Osteoblast (primary cell): ENCODE measurements around the gene MAPT. TPM values are rescaled to one million over a fixed set of nuclear protein-coding genes. Genes with fewer than 3 reads are reported as not detected.

Experiments
- DNase-seq: peaks from one replicate; pipeline ENCODE4 v3.0.0; 2011; ENCODE audit warnings: low spot score, mixed read lengths; ENCODE audit not compliant: insufficient read length; ENCODE audit errors: missing footprints
- H2AFZ ChIP-seq: 2 replicates; pipeline ENCODE4 v1.6.0; 2011; ENCODE audit warnings: mild to moderate bottlenecking, low read length
- H3K27ac ChIP-seq: 2 replicates; pipeline ENCODE4 v1.5.1; 2011; ENCODE audit warnings: mild to moderate bottlenecking, low read depth, low read length, moderate library complexity
- H3K27me3 ChIP-seq: 2 replicates; pipeline ENCODE4 v1.6.0; 2012; ENCODE audit warnings: mild to moderate bottlenecking, control low read depth, inconsistent platforms, low read length, moderate library complexity; ENCODE audit not compliant: insufficient read depth
- H3K36me3 ChIP-seq: 2 replicates; pipeline ENCODE4 v1.5.1; 2011; ENCODE audit warnings: mild to moderate bottlenecking, low read length, control low read depth, moderate library complexity; ENCODE audit not compliant: insufficient read depth
- H3K4me1 ChIP-seq: 2 replicates; pipeline ENCODE4 v1.5.1; 2011; ENCODE audit warnings: mild to moderate bottlenecking, low read length, control low read depth, moderate library complexity; ENCODE audit not compliant: insufficient read depth
- H3K4me2 ChIP-seq: 2 replicates; pipeline ENCODE4 v1.6.0; 2011; ENCODE audit warnings: mild to moderate bottlenecking, low read length; ENCODE audit not compliant: insufficient read depth
- H3K4me3 ChIP-seq: fragments of 200-600 bp; sonication (generic); 3 replicates; pipeline ENCODE4 v1.5.1; 2012; ENCODE audit warnings: mild to moderate bottlenecking, low read length, inconsistent platforms; ENCODE audit not compliant: insufficient read depth
- H3K79me2 ChIP-seq: 2 replicates; pipeline ENCODE4 v1.6.0; 2012; ENCODE audit warnings: mild to moderate bottlenecking, low read length, control low read depth, inconsistent platforms; ENCODE audit not compliant: insufficient read depth
- H3K9me3 ChIP-seq: 2 replicates; pipeline ENCODE4 v1.5.1; 2011; ENCODE audit warnings: low read depth, low read length, control low read depth
- H4K20me1 ChIP-seq: 2 replicates; pipeline ENCODE4 v1.6.0; 2012; ENCODE audit warnings: mild to moderate bottlenecking, low read length, control low read depth; ENCODE audit not compliant: insufficient read depth
- CTCF ChIP-seq: IDR thresholded peaks from 2 replicates; pipeline ENCODE4 v1.5.1; 2011; ENCODE audit warnings: mild to moderate bottlenecking, low read depth, low read length, moderate library complexity; ENCODE audit errors: extremely low read depth
- total RNA-seq: library from RNA; depleted of rRNA; stranded (reverse); fragments of >200 nt; gene quantifications from 2 replicates; pipeline ENCODE4 v1.2.3, GENCODE V29; 2012

Gene MAPT
- total RNA-seq, 1 donor: 0.36 TPM

GRCh38 chr17:45991341-45991740, 97.0 kb downstream of the MAPT start:
- no peak for TF ChIP-seq CTCF
- no peak overlapping the region for H3K27ac ChIP-seq

GRCh38 chr17:45992175-45992574, 97.8 kb downstream of the MAPT start:
- DNase-seq: peak; percentile 65
- Histone ChIP-seq H4K20me1 (no peaks in the 10 kb centered on the region), H3K36me3 (no peaks in the 10 kb centered on the region), H2AFZ (no peak overlapping the region), H3K9me3 (no peaks in the 10 kb centered on the region), H3K27ac (no peak overlapping the region), H3K27me3 (peaks cover 6% of the 10 kb centered on the region), H3K4me1 (no peaks in the 10 kb centered on the region), H3K4me2 (no peak overlapping the region), H3K4me3 (no peak overlapping the region), H3K79me2 (no peaks in the 10 kb centered on the region)
- TF ChIP-seq CTCF: no peak

More at GRCh38 chr17:45991341-45991740, 97.0 kb downstream of the MAPT start:
- Histone ChIP-seq H3K4me1 (no peaks in the 10 kb centered on the region), H2AFZ (no peak overlapping the region), H3K36me3 (no peaks in the 10 kb centered on the region), H4K20me1 (no peaks in the 10 kb centered on the region), H3K4me2 (no peak overlapping the region), H3K9me3 (no peaks in the 10 kb centered on the region), H3K27me3 (peaks cover 10% of the 10 kb centered on the region), H3K79me2 (no peaks in the 10 kb centered on the region), H3K4me3 (no peak overlapping the region)
- DNase-seq: peak; percentile 73

- TF ChIP-seq CTCF: no peak
- DNase-seq: peak; percentile 48
- no peaks in the 10 kb centered on the region for H4K20me1 ChIP-seq
These were observed 98.5 kb downstream of the MAPT start for GRCh38 chr17:45992904-45993303.

GRCh38 chr17:45993962-45994627, 99.7 kb downstream of the MAPT start:
- H3K4me3 ChIP-seq: no peak overlapping the region

More at GRCh38 chr17:45992904-45993303, 98.5 kb downstream of the MAPT start:
- Histone ChIP-seq H3K4me2 (no peak overlapping the region), H2AFZ (no peak overlapping the region), H3K36me3 (no peaks in the 10 kb centered on the region), H3K27ac (no peak overlapping the region), H3K79me2 (no peaks in the 10 kb centered on the region), H3K4me3 (no peak overlapping the region), H3K4me1 (peaks cover 3% of the 10 kb centered on the region), H3K9me3 (no peaks in the 10 kb centered on the region), H3K27me3 (no peaks in the 10 kb centered on the region)

More at GRCh38 chr17:45993962-45994627, 99.7 kb downstream of the MAPT start:
- peak; percentile 34 for DNase-seq
- Histone ChIP-seq H3K36me3 (no peaks in the 10 kb centered on the region), H3K9me3 (no peaks in the 10 kb centered on the region), H4K20me1 (no peaks in the 10 kb centered on the region), H3K4me2 (no peak overlapping the region), H2AFZ (no peak overlapping the region), H3K27me3 (no peaks in the 10 kb centered on the region), H3K79me2 (no peaks in the 10 kb centered on the region), H3K4me1 (peaks cover 4% of the 10 kb centered on the region), H3K27ac (no peak overlapping the region)
- TF ChIP-seq CTCF: no peak
